GM23248 (cell line): ENCODE measurements around the gene NAALADL2. TPM values are rescaled to one million over a fixed set of nuclear protein-coding genes. Genes with fewer than 3 reads are reported as not detected.

Experiments
- DNase-seq: peaks from one replicate; pipeline ENCODE4 v3.0.0-alpha.2; 2015
- H2AFZ ChIP-seq: fragments of 200-600 bp; sonication (generic); 2 replicates; pipeline ENCODE4 v1.6.1; 2016; ENCODE audit warnings: antibody characterized with exemption
- H3F3A ChIP-seq: fragments of 200-600 bp; sonication (generic); 2 replicates; pipeline ENCODE4 v1.6.1; 2016; ENCODE audit warnings: mild to moderate bottlenecking, antibody characterized with exemption, mixed run types; ENCODE audit not compliant: insufficient read depth
- H3K27ac ChIP-seq: fragments of 200-600 bp; sonication (generic); 2 replicates; pipeline ENCODE4 v1.5.1; 2016; ENCODE audit warnings: mild to moderate bottlenecking
- H3K27me3 ChIP-seq: fragments of 200-600 bp; sonication (generic); replicated peaks from 2 replicates; pipeline ENCODE4 v1.6.1; 2016; ENCODE audit warnings: mild to moderate bottlenecking; ENCODE audit not compliant: insufficient read depth
- H3K36me3 ChIP-seq: fragments of 200-600 bp; sonication (generic); 2 replicates; pipeline ENCODE4 v1.6.1; 2016; ENCODE audit warnings: low read depth, mild to moderate bottlenecking
- H3K4me1 ChIP-seq: fragments of 200-600 bp; sonication (generic); 2 replicates; pipeline ENCODE4 v1.6.1; 2016; ENCODE audit warnings: mild to moderate bottlenecking; ENCODE audit not compliant: insufficient read depth
- H3K4me2 ChIP-seq: fragments of 200-600 bp; sonication (generic); one replicate; pipeline ENCODE4 v1.6.1; 2016; ENCODE audit warnings: mild to moderate bottlenecking; ENCODE audit not compliant: unreplicated experiment
- H3K4me3 ChIP-seq: fragments of 200-600 bp; sonication (generic); 2 replicates; pipeline ENCODE4 v1.5.1; 2016; ENCODE audit warnings: mild to moderate bottlenecking
- H3K79me2 ChIP-seq: fragments of 200-600 bp; sonication (generic); 2 replicates; pipeline ENCODE4 v1.6.1; 2016; ENCODE audit warnings: mild to moderate bottlenecking; ENCODE audit not compliant: insufficient read depth
- H3K9ac ChIP-seq: fragments of 200-600 bp; sonication (generic); 2 replicates; pipeline ENCODE4 v1.6.1; 2016; ENCODE audit warnings: mild to moderate bottlenecking
- H3K9me2 ChIP-seq: fragments of 200-600 bp; sonication (generic); 2 replicates; pipeline ENCODE4 v1.6.1; 2016; ENCODE audit warnings: mixed run types, mild to moderate bottlenecking, moderate library complexity; ENCODE audit not compliant: insufficient read depth
- H3K9me3 ChIP-seq: fragments of 200-600 bp; sonication (generic); one replicate; pipeline ENCODE4 v1.6.1; 2017; ENCODE audit warnings: low read depth
- H4K20me1 ChIP-seq: fragments of 200-600 bp; sonication (generic); 2 replicates; pipeline ENCODE4 v1.6.0; 2016; ENCODE audit not compliant: insufficient read depth
- EZH2 ChIP-seq: fragments of 200-600 bp; sonication (generic); IDR thresholded peaks from 2 replicates; pipeline ENCODE4 v1.6.1; 2018; ENCODE audit warnings: antibody characterized with exemption, mild to moderate bottlenecking; ENCODE audit not compliant: insufficient read depth, poor library complexity, severe bottlenecking
- EZH2phosphoT487 ChIP-seq: fragments of 200-600 bp; sonication (generic); IDR thresholded peaks from 2 replicates; pipeline ENCODE4 v1.6.1; 2018; ENCODE audit warnings: antibody characterized with exemption, moderate library complexity, mild to moderate bottlenecking, low read depth; ENCODE audit not compliant: insufficient read depth
- WGBS, 2 experiments: methylation state at CpG; one replicate each; pipeline ENCODE4 v1.1.6; 2015 to 2017; ENCODE audit warnings: low lambda C conversion rate in 2 of 2, low coverage in 1 of 2; ENCODE audit errors: missing lambda C conversion rate in 2 of 2; 5-methylcytosine and 5-hydroxymethylcytosine counted together
- in situ Hi-C: fragments of 300-500 bp; cut with MboI; formaldehyde crosslinking; loops from 2 replicates; pipeline ENCODE4 v1.15.0; 2020
- polyA plus RNA-seq: library from polyadenylated mRNA; unstranded; fragments of >200 nt; fragmentation: Nextera tagmentation; extraction: Ambion mirVana; gene quantifications from 2 replicates; pipeline ENCODE4 v1.2.1, GENCODE V29; 2016
- total RNA-seq: library from RNA; depleted of rRNA; stranded (reverse); fragments of >200 nt; shearing (Covaris generic); gene quantifications from 2 replicates; pipeline ENCODE4 v1.2.3, GENCODE V29; 2014

Gene NAALADL2
- total and polyA plus RNA-seq, 2 experiments from 2014 or later = 20.5 to 81.0 TPM

DNA sequence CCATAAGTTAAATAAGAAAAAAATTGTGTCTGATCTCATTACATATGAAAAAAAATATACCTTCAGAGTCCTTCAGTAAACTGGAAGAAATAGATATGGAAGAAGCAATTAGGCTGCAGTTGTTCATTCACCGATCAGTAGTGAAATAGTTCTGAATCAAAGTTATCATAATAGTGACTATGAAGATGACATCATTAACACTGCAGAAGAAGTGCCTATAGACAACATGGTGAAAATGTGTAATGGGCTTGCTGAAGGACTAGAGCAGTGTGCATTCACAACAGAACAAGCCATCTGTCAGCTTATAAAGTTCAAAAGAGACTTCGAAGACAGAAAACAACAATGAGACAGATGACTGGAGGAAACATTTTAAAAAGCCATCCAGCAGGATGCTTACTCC is 144.5 kb downstream of the NAALADL2 start:
- no peak for DNase-seq
- H3K27ac ChIP-seq = peak overlapping the region; percentile 87

DNA sequence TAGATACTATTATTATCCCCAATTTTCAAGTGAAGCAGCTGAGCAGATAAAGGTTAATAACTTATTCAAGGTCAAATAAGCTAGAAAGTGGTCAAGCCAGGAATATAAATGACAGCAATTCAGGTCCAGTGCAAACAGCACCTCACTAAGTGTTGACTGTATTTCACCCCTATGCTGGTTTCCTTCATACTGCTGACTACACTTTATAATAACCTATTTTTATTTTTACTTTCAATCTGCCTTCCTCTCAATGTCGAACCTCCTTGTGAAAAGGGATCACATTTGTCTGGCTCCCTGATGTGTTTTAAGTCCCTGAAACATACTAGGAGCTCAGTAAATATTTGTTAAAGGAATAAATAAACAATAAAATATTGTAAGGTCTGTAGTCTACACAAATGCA is 146.1 kb downstream of the NAALADL2 start:
- no peaks in the 10 kb centered on the region for H3K36me3 ChIP-seq
- no peaks in the 10 kb centered on the region for H4K20me1 ChIP-seq
- no peak for TF ChIP-seq EZH2phosphoT487
- no peak for TF ChIP-seq EZH2
- no peaks in the 10 kb centered on the region for H3K79me2 ChIP-seq
- H3K9me2 ChIP-seq = no peaks in the 10 kb centered on the region
- 0 to 8% methylated on average over 1 of the region's 1 CpG for WGBS, 2 experiments
- no peaks in the 10 kb centered on the region for H3K27me3 ChIP-seq
- peak overlapping the region; percentile 80 for H2AFZ ChIP-seq
- H3K9ac ChIP-seq = peak overlapping the region; percentile 61
- H3K4me1 ChIP-seq = peaks cover 49% of the 10 kb centered on the region
- peak; percentile 14 for DNase-seq
- peak overlapping the region; percentile 55 for H3K27ac ChIP-seq
- peak overlapping the region; percentile 75 for H3K4me2 ChIP-seq
- no peaks in the 10 kb centered on the region for H3K9me3 ChIP-seq
- in situ Hi-C loops = no loop called here
- peaks cover 40% of the 10 kb centered on the region for H3F3A ChIP-seq
- H3K4me3 ChIP-seq = peak overlapping the region; percentile 37

More for the DNA sequence above, 144.5 kb downstream of the NAALADL2 start:
- Histone ChIP-seq H3K79me2 (no peaks in the 10 kb centered on the region), H3K27me3 (no peaks in the 10 kb centered on the region), H3K36me3 (no peaks in the 10 kb centered on the region), H3K4me2 (no peak overlapping the region), H2AFZ (no peak overlapping the region; the same call in 1 of the 2 replicates), H3K9ac (no peak overlapping the region), H3K4me1 (peaks cover 49% of the 10 kb centered on the region), H3K4me3 (no peak overlapping the region), H3K9me3 (no peaks in the 10 kb centered on the region), H3K9me2 (no peaks in the 10 kb centered on the region), H3F3A (peaks cover 40% of the 10 kb centered on the region), H4K20me1 (no peaks in the 10 kb centered on the region)
- 94 to 100% methylated on average over 2 of the region's 2 CpGs for WGBS, 2 experiments
- no peak for TF ChIP-seq EZH2phosphoT487
- TF ChIP-seq EZH2 = no peak
- in situ Hi-C loops = no loop called here

DNA sequence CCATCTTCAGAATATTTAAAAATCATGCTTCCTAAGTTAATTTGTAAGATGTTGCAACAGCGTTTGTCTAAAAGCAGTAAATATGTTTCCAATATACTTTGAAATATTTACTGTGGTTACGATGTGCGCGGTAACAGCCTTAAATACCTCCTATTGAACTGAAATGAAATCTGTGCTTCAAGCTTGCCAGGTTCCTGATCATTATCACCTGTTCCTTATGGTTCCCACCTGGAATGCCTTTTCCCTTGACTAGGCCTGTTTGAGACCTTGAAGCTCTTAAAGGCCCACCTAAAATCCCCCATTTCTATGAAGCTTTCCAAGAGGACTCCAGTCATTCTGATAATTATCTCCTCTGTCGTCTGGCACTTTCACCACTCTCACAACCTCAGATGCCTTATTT is 146.7 kb downstream of the NAALADL2 start:
- peak overlapping the region; percentile 55 for H3K27ac ChIP-seq
- in situ Hi-C loops = no loop called here
- H3K36me3 ChIP-seq = no peaks in the 10 kb centered on the region
- H3F3A ChIP-seq = peaks cover 37% of the 10 kb centered on the region
- H4K20me1 ChIP-seq = no peaks in the 10 kb centered on the region
- no peaks in the 10 kb centered on the region for H3K9me2 ChIP-seq
- H3K4me2 ChIP-seq = peak overlapping the region; percentile 75
- no peaks in the 10 kb centered on the region for H3K9me3 ChIP-seq
- TF ChIP-seq EZH2 (no peak), EZH2phosphoT487 (no peak)
- H3K4me3 ChIP-seq = peak overlapping the region; percentile 7; the same call in 1 of the 2 replicates
- H3K9ac ChIP-seq = peak overlapping the region; percentile 61
- WGBS, 2 experiments = 10 to 11% methylated on average over 5 of the region's 5 CpGs
- H2AFZ ChIP-seq = peak overlapping the region; percentile 80
- no peaks in the 10 kb centered on the region for H3K27me3 ChIP-seq
- H3K4me1 ChIP-seq = peaks cover 48% of the 10 kb centered on the region
- H3K79me2 ChIP-seq = no peaks in the 10 kb centered on the region
- peak; percentile 59 for DNase-seq

DNA sequence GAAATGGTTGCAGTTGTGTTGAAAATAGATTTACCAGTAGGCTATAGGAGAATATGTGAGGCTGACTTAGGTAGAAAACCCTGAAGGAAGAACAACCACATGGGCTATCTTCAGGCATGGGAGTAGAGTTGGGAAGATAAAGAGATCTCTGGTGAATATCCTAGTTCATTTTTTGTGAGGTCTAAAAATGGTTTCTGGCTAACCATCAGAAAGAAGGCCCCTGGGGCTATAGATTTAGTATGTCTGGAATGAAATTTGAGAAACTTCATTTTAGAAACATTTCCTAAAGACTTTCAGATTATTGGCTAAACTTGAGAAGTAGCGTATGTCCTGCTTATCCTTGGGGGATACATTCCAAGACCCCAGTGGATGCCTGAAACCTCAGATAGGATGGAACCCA is 148.2 kb downstream of the NAALADL2 start:
- H3K4me2 ChIP-seq = no peak overlapping the region
- H3K9me3 ChIP-seq = no peaks in the 10 kb centered on the region
- H3K79me2 ChIP-seq = no peaks in the 10 kb centered on the region
- in situ Hi-C loops = no loop called here
- 86 to 100% methylated on average over 1 of the region's 1 CpG for WGBS, 2 experiments
- DNase-seq = no peak
- no peaks in the 10 kb centered on the region for H4K20me1 ChIP-seq
- H2AFZ ChIP-seq = no peak overlapping the region
- peaks cover 34% of the 10 kb centered on the region for H3K4me1 ChIP-seq
- H3K27ac ChIP-seq = no peak overlapping the region
- H3K27me3 ChIP-seq = no peaks in the 10 kb centered on the region
- no peak overlapping the region for H3K9ac ChIP-seq
- H3K4me3 ChIP-seq = no peak overlapping the region
- no peaks in the 10 kb centered on the region for H3K36me3 ChIP-seq
- no peak for TF ChIP-seq EZH2phosphoT487
- no peak for TF ChIP-seq EZH2
- H3F3A ChIP-seq = peaks cover 23% of the 10 kb centered on the region
- no peaks in the 10 kb centered on the region for H3K9me2 ChIP-seq

DNA sequence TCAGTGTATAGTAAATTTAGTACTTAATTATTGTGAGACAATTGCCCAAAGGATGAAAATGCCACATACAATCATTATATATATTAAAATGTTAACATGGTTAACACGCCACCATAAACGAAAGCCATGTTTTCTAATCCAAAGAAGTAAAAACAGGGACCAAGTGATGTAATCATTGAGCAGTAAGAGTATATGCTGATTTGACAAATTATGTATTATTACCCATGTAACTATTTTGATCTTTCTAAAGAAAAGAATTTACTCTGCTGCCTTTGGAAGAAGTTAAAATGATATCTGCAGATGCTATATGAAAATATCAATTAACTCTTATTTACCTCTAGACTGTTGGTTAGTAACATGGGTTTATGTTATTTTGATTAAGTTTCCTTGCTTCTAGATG is 150.2 kb downstream of the NAALADL2 start:
- Histone ChIP-seq H3K4me3 (no peak overlapping the region), H3K79me2 (no peaks in the 10 kb centered on the region), H4K20me1 (no peaks in the 10 kb centered on the region), H3K36me3 (0 out of 2 replicates have a peak, but pooled peaks cover under 1% of the 10 kb centered on the region), H3K9me3 (no peaks in the 10 kb centered on the region), H2AFZ (no peak overlapping the region), H3K27me3 (no peaks in the 10 kb centered on the region), H3K27ac (no peak overlapping the region), H3K4me1 (peaks cover 20% of the 10 kb centered on the region), H3K4me2 (no peak overlapping the region), H3F3A (peaks cover 10% of the 10 kb centered on the region; the same call in 1 of the 2 replicates), H3K9me2 (no peaks in the 10 kb centered on the region), H3K9ac (no peak overlapping the region)
- WGBS, 2 experiments = 97 to 98% methylated on average over 2 of the region's 2 CpGs
- no peak for DNase-seq
- TF ChIP-seq EZH2 (no peak), EZH2phosphoT487 (no peak)
- in situ Hi-C loops = no loop called here
